DND-41 (cell line): Measurements from ENCODE around the gene TLCD3B.

Experiments used
- EZH2 ChIP-seq: IDR thresholded peaks from 3 replicates; pipeline ENCODE4 v1.6.1; 2012; ENCODE audit warnings: borderline replicate concordance, low read depth, mild to moderate bottlenecking, moderate library complexity, low read length, inconsistent platforms; ENCODE audit not compliant: severe bottlenecking
- TF ChIP-seq, protein P1 (sequence below): IDR thresholded peaks from 2 replicates; pipeline ENCODE4 v1.5.1; 2012; ENCODE audit warnings: borderline replicate concordance, low read length, moderate library complexity, mild to moderate bottlenecking; ENCODE audit not compliant: poor library complexity, severe bottlenecking; ENCODE audit errors: extremely low read depth

DNA sequence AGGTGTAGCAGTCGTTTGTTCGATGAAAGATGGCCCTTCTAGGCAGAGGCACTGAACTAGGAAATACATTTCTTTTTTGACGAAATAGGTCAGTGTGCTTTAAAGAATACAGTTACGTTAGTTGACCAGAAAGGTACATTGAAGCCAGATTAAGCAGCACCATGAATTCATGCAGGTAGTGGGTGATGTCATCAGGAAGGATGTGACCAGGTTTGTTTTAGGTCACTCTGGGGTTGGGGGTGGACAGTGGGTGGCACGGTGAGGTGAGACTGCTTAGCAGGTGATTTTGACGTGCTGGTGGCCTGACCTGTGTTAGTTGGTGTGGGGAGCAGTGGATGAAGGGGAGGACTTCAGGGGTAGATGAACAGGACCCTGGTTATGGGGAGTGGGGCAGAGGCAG lies 31.5 kb downstream of the TLCD3B start:
- TF ChIP-seq, protein P1, sequence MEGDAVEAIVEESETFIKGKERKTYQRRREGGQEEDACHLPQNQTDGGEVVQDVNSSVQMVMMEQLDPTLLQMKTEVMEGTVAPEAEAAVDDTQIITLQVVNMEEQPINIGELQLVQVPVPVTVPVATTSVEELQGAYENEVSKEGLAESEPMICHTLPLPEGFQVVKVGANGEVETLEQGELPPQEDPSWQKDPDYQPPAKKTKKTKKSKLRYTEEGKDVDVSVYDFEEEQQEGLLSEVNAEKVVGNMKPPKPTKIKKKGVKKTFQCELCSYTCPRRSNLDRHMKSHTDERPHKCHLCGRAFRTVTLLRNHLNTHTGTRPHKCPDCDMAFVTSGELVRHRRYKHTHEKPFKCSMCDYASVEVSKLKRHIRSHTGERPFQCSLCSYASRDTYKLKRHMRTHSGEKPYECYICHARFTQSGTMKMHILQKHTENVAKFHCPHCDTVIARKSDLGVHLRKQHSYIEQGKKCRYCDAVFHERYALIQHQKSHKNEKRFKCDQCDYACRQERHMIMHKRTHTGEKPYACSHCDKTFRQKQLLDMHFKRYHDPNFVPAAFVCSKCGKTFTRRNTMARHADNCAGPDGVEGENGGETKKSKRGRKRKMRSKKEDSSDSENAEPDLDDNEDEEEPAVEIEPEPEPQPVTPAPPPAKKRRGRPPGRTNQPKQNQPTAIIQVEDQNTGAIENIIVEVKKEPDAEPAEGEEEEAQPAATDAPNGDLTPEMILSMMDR = no peak
- no peak for TF ChIP-seq EZH2
